Measurements from ENCODE around the gene PSME3.
"Not testable (repeated sequence)": the region's sequence is repeated elsewhere in the genome, so short reads cannot be mapped to it uniquely, and the experiment has no call there.

PSME3 gene

DNA sequence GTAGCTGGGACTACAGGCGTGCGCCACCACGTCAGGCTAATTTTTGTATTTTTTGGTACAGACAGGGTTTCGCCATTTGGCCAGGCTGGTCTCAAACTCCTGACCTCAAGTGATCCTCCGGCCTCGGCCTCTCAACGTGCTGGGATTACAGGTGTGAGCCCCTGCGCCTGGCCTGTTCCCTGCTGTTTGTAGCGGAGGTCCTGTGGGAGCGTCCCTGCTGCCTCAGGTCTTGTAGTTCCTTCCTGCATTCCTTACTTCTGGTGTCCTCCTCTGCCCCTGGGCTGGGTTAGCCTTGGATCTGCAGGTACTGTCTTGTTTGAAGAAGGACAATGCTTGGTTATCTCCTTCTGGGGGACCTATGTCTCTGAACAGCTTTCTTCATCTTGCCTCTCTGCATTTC is 43.8 kb downstream of the PSME3 start:
- in situ Hi-C loops (cut with MboI; ENCODE audit: low sequenced_read_pairs, unreplicated experiment): no loop called here
- no peak for DNase-seq (ENCODE audit: low spot score)
- TF ChIP-seq, protein P1, sequence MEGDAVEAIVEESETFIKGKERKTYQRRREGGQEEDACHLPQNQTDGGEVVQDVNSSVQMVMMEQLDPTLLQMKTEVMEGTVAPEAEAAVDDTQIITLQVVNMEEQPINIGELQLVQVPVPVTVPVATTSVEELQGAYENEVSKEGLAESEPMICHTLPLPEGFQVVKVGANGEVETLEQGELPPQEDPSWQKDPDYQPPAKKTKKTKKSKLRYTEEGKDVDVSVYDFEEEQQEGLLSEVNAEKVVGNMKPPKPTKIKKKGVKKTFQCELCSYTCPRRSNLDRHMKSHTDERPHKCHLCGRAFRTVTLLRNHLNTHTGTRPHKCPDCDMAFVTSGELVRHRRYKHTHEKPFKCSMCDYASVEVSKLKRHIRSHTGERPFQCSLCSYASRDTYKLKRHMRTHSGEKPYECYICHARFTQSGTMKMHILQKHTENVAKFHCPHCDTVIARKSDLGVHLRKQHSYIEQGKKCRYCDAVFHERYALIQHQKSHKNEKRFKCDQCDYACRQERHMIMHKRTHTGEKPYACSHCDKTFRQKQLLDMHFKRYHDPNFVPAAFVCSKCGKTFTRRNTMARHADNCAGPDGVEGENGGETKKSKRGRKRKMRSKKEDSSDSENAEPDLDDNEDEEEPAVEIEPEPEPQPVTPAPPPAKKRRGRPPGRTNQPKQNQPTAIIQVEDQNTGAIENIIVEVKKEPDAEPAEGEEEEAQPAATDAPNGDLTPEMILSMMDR (IDR thresholded peaks at IDR 0.05; ENCODE audit: borderline replicate concordance, control extremely low read depth, extremely low read depth, insufficient read depth, missing control alignments): no peak

DNA sequence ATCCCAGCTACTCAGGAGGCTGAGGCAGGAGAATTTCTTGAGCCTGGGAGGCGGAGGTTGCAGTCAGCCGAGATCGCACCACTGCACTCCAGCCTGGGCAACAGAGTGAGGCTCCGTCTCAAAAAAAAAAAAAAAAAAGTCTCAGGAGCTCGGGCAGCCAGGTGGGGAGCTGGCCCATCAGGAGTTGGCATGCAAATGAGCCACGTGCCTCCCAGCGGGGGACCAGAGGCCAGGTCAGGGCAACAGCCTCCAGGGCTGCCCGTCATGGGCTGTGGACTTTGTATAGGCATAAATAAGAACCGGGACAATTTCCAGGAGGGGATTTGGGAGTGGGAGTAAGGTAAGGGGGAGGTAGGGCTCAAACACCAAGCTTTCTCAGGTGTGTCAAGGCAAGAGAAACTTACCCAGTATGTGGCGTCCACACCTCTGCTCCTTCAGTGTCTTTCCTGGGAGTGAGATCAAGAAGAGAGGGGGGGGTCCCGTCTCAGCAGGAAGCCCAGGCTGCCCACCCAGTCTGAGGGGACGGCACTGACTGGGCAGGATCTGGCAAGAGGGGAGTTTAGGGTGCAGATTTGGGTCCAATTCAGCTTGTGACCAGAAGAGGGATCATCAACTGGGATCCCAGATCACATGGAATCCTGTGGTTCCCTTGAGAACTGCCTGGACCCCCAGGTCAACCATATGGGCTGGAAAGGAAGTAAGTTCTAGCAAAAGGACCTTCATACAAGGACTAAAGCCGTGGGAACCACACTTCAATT is 45.1 kb downstream of the PSME3 start:
- in situ Hi-C loops (cut with MboI; ENCODE audit: low sequenced_read_pairs, unreplicated experiment): no loop called here
- TF ChIP-seq, protein P1 (IDR thresholded peaks at IDR 0.05; ENCODE audit: borderline replicate concordance, control extremely low read depth, extremely low read depth, insufficient read depth, missing control alignments): no peak
- DNase-seq (ENCODE audit: low spot score): no peak

- in situ Hi-C loops (cut with MboI; ENCODE audit: low sequenced_read_pairs, unreplicated experiment): no loop called here
- DNase-seq (ENCODE audit: low spot score): no peak
- TF ChIP-seq, protein P1 (IDR thresholded peaks at IDR 0.05; ENCODE audit: borderline replicate concordance, control extremely low read depth, extremely low read depth, insufficient read depth, missing control alignments): no peak
Observed at GRCh38 chr17:42878924-42879595, 45.9 kb downstream of the PSME3 start.

DNA sequence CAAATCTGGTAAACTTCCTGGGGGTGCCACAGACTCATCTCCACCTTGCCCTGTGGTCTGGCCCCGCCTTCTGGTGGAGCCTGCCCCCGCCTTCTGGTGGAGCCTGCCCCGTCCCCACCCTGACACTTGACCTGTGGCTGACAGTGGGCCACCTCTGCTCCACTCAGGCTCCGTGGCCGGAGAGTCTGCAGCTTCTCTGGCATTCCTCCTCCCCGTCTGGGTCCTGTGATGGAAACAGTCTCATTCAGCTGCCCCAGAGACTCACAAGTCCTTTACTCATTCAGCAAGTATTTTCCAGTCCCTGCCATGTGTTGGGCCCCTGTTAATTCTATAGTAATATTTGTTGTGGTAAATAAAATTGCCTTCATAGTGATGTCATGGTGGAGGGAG is 46.4 kb downstream of the PSME3 start:
- in situ Hi-C loops (cut with MboI; ENCODE audit: low sequenced_read_pairs, unreplicated experiment): no loop called here
- no peak for DNase-seq (ENCODE audit: low spot score)
- TF ChIP-seq, protein P1 (IDR thresholded peaks at IDR 0.05; ENCODE audit: borderline replicate concordance, control extremely low read depth, extremely low read depth, insufficient read depth, missing control alignments): no peak

DNA sequence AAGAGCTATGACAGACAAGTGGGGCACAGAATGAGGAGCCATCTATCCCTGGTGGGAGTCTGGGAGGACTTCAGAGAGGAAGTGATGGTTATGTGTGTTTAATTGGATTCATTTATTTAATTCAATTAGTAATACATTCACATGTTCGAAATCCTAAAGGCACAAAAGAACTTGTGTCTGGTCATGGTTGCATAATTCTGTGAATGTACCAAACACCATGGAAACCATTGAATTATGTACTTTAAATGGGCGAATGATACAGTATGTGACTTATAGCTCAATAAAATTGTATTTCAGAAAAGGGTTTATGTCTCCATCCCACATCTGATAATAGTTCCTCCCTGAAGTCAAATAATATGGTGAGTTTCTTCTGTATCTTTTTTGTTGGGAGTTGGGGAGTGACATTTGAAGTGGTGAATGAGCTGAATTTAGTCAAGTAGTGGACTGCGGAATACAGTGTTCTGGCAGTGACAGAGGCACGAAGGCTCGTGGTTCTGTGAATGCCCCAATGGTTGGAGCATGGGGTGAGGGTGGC is 47.6 kb downstream of the PSME3 start:
- TF ChIP-seq, protein P1 (IDR thresholded peaks at IDR 0.05; ENCODE audit: borderline replicate concordance, control extremely low read depth, extremely low read depth, insufficient read depth, missing control alignments): no peak
- in situ Hi-C loops (cut with MboI; ENCODE audit: low sequenced_read_pairs, unreplicated experiment): no loop called here
- DNase-seq (ENCODE audit: low spot score): no peak

- in situ Hi-C loops (cut with MboI; ENCODE audit: low sequenced_read_pairs, unreplicated experiment); DNase-seq (ENCODE audit: low spot score): not testable (repeated sequence)
Observed at GRCh38 chr17:42881706-42882105, 48.5 kb downstream of the PSME3 start.

DNA sequence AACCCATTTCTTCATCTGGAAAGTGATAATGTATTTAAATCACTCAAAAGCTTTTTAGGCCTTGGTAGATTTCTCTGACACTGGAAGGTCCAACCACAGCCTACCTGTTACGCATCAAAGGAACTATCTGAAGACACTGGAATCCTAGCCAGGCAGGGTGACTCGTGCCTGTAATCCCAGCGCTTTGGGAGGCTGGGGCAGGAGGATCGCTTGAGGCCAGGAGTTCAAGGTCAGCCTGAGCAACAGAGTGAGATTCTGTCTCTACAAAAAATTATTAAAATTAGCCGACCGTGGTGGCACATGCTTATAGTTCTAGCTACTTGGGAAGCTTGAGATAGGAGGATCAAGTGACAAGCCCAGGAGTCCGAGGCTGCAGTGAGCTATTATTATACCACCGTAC is 49.0 kb downstream of the PSME3 start:
- no peak for DNase-seq (ENCODE audit: low spot score)
- in situ Hi-C loops (cut with MboI; ENCODE audit: low sequenced_read_pairs, unreplicated experiment): no loop called here
- TF ChIP-seq, protein P1 (IDR thresholded peaks at IDR 0.05; ENCODE audit: borderline replicate concordance, control extremely low read depth, extremely low read depth, insufficient read depth, missing control alignments): no peak

All from GM13976 (cell line).